Measurements from ENCODE around the gene APOL6.
"Not testable (repeated sequence)": the region's sequence is repeated elsewhere in the genome, so short reads cannot be mapped to it uniquely, and the experiment has no call there.

The APOL6 gene

DNA sequence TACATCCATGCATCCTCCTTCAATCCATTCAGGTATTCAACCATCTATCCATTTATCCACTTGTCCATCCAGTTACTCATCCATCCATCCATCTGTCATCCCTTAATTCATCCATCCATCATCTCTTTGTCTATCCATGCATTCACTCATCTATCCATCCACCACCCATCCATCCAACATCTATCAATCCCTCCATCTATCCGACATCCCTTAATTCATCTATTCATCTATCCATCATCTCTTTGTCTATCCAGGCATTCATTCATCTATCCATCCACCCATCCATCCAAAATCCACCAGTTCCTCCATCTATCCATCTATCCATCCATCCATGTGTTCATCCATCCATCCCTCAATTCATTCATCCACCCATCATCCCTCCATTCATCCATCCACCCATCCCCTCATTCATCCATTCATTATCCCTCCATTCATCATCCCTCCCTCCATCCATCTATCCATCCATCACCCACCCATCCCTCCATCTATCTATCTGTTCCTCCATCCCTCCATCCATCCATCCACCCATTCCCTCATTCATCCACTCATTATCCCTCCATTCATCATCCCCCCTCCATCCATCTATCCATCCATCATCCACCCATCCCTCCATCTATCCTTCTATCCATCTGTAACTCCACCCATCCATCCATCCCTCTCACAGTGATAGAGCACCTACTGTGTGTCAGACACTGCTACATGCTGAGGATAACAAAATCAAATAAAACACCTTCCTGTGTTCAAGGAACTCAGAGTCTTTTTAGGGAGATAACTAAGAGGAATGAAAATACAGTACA, 29.6 kb upstream of the APOL6 start:
- no peak for DNase-seq

DNA sequence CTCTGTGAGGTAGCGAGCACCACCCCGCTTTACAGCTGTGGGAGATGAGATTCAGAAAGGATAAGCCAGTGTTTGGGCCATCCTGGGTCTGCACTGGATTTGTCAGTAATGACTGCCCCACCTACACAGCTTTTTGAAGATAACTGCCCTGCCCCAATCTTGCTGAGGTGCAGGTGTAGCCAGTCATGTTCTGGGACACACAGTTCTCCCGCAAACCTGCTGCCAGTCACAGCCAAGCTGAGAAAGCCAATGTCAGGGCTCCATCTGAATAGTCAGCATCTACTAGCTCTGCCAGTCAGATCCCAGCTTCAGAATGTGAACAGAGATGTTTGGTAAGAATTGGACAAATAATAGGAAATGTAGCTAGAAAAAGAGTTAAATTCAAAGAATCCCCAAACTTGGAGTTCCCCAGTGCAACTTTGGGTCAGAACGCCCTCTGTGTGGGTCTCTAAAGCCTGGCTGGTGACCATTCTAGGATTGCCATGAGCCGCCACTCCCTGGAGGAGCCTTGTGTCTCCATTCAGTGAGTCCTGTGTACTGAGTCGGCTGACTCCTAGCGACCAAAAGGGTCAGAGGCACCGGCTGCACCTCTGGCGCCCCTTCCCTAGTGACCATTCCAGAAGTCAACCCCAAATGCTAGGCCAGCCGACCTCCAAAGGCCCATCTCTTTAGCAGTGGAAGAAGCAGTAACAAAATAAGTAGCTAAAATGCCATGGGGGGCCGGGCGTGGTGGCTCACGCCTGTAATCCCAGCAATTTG, 28.7 kb upstream of the APOL6 start:
- no peak for DNase-seq

DNA sequence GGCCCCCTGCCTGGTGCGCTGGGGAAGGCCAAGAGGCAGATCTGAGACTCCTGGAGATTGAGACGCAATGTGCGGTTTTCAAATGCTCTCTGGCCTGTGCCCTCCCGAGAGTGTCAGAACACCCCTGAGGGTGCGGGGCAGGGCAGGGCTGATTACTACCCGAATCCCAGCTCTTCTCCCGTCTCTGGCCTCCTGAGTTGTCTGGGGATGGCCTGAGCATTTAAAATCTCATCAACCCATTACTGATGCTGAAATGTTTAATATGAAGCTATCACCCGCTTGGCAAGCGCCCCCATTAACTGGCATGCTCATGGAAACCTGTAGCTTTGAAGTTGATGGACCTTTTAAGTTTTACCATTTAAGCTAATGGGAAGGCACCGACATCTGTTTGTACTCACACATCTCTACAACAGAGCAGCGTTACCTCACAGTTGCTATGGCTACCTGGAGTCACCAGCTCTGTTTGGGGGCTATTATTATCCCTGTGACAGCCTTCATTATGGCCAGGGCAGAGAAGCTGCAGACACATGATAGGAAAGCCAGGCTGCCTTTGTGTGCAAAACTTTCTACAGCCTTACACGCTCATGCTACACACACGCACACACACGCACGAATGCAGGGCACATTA, 27.5 kb upstream of the APOL6 start:
- DNase-seq = peak; percentile 93

DNA sequence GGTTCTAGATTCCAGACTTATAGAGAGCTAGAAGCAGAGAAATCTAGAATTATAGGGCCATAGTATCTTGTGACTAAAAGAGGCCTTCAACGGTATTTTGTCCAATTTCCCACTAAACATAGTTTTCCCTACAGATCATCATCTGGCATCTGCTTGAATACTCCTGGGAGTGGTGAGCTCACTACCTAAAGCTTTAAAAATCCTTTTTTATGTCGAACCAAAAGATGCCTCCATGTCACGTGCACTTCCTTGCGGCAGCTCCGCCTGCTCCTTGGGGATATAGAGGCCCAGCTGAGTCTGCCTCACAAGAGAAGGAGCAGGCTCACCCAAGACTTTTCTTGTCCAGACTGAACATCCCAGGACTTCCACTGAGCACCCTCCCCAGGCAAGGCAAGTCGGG, 26.8 kb upstream of the APOL6 start:
- DNase-seq = no peak

DNA sequence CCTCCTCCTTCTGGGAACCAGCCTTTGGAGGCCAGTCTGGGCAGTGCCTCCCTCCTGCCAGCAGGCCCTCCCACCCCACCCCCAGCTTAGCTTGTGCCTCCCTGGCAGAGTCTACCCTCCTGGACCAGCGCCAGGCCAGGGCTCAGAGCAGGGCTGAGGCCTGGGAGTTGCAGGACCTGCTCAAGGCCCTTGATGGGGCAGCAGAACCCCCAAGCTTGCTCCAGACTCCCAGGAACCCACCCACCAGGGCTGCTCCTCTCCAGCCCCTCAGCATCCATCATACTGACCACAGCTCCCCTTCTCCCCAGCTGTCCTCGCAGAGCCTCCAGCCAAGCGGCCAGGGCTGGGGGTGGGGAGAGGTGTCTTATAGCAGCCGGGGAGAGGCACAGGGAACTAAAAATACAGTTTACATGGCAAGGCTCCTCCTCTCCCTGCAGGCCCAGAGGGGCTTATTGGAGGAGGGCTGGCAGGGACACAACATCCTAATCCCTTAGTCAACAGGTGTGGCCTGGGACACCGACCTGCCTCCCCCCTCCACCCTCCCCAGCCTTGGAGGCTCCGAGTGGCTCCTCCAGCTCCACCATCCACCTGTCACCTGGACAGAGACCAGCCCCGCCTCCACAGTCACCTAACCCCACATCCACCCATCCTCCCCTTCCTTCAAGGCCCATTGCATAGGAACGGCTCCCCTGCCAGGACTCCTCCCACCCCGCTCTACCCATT, 25.9 kb upstream of the APOL6 start:
- peak; percentile 98 for DNase-seq

DNA sequence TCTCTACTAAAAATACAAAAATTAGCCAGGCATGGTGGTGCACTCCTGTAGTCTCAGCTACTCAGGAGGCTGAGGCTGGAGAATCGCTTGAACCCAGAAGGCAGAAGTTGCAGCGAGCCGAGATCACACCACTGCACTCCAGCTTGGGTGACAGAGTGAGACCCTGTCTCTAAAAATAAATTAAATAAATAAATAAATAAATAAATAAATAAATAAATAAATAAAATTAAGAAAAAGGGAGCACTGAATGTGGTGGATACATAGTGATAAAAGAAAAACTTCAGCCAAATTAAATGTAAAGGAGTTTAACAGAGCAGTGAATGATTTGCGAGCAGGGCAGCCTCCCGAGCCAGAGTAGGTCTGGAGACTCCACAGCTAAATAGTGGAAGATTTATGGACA, 24.4 kb upstream of the APOL6 start:
- not testable (repeated sequence) for DNase-seq

DNA sequence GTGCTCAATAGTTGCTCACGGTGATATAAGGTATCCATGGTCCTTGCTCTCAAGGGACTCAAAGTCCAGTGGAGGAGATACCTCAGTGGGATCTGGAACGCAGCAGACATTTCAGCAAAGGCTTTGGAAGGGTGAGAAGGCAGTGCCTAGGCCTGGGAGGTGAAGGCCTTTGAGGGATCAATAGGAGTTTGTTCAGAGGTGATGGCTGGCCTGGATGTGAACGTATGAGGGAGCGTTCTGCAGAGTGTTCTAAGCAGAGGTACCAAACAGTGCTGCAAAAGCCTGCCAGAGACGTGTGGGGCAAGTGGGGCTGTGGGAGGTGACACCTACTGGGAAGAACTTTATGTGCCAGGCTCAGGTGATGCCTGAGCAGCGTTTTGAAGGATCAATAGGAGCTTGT, 23.7 kb upstream of the APOL6 start:
- DNase-seq = no peak

DNA sequence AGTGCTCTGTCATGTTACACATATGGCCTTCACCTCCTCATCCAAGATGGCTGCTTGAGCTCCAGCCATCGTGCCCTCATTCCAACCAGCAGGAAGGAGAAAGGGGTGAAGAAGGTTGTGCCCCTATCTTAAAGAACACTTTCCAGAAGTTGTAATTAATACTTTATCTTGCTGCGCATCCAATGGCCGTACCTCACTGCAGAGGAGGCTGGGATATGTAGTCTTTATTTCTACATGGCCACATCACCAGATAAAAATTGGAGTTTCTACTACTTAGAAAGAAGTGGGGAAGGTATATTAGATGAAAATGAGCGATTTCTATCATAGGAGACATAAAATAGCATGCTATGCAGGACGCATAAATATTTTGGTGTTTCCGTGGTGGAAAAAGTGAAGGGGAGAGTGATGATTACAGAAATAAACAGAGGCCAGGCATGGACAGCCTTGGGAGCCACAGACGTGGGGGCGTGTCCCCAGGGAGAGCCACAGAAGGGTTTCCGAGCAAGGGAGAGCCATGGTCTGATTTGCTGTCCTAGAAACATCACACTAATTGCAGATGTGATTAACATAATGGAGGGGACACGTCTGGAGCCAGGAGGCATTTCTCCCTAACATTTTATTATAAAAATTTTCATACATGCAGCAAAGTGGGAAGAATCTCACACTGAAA, 22.3 kb upstream of the APOL6 start:
- DNase-seq = peak; percentile 60

DNA sequence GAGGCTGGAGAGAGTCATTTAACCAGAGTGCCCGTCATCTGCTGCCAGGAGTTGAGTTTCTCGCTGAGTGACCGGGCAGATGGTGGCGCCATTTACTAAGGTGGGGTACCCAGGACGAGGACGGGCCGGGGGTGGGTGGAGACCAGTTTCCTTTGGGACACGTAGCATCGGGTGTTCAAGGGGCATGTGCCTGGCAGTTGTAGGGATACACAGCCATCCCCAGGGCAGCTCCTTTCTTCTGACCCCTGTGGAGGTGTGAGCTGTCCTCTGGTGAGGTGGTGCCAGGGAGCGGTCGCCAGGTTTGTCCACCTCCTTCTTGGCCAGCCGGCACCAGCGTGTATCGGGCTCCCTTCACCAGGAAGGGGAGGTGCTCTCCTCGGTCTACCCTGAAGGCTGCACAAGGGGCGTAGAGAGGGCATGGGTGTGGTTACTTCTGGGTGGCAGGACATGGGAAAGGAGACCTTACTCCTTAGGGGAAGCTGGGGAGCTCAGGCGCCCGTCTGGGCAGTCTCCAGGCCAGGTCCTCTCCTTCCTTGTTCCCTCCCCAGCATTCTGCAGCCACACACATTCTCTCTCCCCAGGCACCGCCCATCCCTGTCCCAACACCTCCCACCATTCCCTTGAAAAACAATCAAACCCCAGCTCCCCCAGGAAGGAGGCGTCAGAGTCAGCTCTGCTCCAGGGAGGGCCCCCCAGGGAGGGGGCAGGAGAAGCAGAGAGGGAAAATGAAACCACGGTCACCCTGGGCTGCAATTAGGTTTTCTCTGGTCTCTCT, 20.8 kb upstream of the APOL6 start:
- DNase-seq = peak; percentile 92

DNA sequence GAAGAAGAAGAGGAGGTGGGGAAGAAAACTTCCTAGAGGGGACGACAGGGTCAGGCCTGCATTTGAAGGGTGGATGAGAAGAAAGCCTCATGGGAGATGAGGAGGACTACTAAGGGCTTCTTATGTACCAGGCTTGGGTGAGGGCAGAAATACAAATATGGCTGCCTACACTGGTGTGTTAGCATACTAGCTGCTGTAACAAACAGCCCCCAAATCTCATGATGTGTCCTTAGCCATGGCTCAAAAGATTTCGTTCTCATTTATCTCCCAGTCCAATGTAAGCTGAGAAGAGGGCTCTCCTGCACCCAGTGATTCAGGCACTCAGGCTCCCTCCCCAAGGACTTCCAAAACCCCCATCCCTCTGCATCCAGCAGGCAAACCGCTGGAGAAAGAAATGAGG, 19.5 kb upstream of the APOL6 start:
- no peak for DNase-seq

DNA sequence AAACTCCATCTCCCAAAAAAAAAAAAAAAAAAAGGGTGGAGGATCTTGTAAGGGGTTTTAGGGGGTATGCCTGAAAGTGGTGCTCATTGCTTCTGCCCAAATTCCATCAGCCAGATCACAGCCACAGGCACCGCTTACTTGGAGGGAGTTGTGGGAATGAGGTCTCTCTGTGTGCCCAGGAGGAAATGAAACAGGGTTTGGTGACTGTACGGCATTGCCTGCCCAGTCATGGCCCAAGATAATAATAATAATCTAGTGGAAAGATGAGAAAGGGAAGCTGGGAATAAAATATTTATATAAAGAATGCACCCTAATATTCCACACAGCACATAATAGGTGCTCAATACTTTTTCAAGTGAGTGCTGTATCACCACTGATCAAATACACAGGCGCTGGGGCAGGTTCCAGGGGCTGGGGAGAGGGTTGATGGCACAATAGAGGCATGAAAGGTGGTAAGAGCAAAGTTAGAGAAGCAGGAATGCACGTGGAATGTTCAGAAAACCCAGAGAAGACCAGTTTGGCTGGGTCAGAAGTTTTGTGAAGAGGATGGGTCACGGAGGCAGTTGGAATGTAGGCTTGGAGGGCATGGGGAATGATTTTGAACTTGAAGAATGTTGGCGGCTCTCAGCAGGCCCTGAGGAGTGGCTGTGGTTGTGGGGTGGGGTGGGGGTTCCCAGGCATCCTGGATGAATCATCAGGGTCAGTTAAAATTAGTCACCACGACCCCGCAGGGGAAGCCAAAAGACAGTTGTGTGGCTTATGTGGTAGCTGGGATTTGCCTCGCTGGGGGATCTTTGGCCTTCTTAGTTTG, 18.6 kb upstream of the APOL6 start:
- peak; percentile 58 for DNase-seq

DNA sequence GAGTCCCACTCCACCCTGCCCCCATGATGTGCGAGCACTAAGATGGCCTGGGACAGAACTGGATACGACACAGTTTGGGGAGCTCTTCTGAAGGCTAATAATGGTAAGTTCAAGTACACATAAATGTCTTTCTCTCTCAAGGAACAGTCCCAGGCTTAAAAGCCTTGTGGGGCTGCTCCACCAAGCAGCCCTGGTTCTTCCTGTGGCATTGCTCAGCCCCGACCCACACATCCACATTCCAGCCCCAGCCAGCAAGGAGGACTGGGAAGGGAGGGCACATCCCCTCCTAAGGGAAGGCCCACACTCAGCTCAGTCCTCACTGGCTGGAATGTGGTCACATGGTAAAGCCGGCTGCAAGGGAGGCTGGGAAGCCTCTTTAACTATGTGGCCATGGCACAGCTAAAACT, 17.9 kb upstream of the APOL6 start:
- DNase-seq = no peak

DNA sequence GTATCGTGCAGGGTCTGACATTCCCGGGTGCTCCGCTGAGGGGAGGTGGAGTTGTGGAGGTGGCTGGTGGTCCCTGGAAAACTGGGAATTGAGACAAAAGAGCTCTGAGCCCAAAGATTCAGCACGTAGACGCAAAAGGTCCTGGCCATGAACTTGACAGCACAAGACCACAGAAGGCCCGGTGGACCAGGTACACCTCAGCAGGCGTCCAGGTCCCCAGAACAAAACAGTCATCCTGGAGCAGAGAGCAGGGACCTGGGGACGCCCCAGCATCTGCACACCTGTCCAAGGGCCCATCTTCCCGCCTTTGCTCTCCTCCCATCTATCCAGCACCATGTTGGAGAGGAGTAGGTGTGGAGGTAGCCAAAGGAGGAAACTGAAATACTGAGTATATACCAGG, 17.4 kb upstream of the APOL6 start:
- no peak for DNase-seq

DNA sequence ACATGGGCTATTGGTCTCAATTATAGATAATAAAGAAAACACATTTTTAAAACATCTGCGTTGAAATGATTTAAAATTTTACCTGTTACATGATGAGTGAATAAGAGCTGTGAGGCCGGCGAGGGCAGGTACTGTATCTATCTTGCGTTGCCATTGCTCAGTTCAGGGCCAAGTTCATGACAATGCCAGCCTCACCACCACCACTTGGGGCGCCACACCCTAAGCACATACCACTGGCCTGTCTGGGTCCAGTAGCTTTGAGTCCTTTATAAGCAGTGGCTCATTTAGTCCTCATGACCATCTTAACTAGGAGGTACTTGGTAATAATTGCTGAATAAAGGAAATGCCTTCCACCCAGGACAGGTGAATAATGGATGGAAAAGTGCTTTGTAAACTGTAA, 16.6 kb upstream of the APOL6 start:
- peak; percentile 73 for DNase-seq

DNA sequence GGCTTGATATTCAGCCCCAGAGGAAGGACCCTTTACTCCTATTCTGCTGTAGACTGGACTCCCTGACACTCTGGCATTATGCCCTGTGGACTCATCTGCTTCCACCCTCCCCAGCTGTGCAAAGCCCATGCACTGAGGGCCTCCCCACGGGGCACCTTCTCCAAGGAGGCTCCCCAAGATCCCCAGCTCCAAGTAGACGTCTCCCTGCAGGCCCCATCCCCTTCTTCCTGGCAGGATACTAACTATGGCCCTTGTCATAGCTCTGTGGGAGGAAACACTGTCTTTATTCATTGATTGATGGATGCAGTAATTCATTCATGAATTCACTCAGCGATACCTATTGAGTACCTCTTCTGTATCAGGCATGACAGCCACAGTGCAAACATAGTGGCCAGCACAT, 15.3 kb upstream of the APOL6 start:
- no peak for DNase-seq

DNA sequence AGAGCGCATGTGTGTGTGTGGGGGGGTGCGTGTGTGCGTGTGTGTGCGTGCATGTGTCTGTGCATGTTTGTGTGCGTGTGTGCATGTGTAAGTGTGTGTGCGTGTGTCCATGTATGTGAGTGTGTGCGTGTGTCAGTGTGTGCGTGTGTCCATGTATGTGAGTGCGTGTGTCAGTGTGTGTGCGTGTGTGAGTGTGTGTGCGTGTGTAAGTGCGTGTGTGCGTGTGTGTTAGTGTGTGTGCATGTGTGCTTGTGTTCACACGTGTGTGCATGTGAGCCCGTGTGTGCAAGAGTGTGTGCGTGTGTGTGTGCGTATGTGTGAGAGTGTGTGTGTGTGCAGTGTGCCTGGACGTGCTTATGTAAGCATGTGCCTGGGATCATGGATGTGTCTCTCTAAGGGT, 14.7 kb upstream of the APOL6 start:
- DNase-seq = no peak

DNA sequence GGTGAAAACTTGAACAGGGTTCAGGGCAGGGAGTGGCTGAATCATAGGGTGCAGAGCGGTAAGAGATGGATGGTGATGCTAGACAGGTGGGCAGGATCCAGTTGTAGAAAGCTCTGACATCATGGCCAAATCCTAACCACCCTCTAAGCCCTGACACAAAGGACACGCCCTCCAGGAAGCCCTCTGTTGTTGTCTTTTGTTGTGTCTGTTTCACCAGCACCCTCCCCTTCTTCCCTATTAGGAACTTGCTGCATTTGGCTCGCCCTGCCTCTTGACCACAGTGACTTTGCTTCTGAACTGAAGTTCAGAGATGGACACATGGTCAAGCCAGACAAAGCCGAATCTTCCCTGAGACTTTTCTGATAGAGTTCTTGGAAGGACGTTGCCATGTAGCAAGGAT, 14.2 kb upstream of the APOL6 start:
- DNase-seq = peak; percentile 34

DNA sequence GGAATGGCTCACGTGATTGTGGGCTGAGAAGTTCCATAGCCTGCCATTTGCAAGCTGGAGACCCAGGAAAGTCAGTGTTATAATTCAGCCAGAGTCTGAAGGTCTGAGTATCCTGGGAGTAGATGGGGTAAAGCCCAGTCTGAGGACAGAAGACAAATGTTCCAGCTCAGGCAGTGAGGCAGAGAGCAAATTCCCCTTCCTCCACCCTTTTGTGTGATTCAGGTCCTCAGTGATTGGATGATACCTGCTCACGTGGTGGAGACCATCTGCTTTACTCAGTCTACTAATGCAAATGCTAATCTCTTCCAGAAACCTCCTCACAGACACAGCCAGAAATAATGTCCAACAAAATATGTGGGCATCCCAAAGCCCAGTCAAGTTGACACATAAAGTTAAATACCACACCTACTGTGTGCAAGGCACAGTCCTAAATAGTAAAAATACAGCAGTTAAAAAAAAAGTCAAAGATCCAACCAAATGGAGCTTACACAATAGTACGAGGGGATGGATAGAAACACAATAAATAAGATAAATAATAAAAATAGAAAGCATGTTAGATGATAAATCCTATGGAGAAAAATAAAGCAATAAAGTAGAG, 13.2 kb upstream of the APOL6 start:
- peak; percentile 47 for DNase-seq

DNA sequence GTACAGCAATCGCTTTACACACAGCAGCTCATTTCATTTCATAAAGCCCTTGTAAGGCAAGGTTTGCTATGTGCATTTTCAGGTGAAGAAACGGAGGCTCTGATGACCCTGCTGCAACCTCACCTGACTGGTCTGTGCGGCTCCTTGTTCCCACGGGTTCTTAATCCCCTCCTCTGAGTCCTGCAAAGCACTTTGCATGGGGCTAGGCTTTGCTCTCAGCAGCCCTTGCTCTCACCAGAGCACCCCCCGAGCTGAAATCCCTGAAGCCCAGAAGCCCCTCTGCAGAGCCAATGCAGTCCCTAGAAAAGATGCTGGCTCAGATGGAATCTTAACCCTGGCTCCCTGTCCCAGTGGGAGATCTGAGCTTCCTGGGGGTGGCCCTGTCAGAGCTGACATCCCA, 11.0 kb upstream of the APOL6 start:
- no peak for DNase-seq

DNA sequence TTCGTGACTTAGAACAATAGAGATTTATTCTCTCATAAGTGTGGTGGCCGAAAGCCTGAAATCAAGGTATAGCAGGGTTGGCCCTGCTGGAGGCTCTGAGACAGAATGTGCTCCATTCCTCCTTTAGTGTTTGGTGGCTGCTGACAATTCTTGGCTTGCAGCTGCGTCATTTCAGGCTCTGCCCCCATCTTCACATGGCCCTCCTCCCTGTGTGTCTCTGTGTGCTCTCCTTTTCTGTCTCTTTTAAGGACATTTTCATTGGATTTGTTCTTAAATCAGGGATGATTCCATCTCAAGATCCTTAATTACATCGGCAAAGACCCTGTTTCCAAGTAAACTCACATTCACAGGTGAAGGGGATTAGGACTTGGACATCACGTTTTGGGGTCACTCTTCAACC, 10.2 kb upstream of the APOL6 start:
- no peak for DNase-seq

DNA sequence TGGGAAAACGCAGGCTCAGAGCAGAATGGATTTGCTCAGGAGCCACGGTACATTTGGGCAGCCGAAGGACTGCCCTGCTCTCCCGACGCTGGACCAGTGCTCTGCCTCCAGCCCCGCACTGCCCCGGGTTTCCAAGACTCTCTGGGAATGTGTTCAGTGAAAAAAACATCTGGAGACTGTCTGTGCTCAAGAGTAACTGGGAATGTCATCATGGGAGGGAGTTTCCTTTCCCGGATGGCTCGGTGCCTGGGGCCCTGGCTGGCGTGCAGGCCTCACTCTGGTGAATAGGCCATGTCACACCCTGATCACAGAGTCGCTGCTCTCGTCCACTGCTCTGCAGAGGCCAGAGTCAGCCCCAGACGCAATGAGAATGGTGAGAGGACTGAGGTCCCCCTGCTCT, 9.8 kb upstream of the APOL6 start:
- DNase-seq = no peak
